Type B pancreatic cell (in vitro differentiated cells): Measurements from ENCODE around the gene EPAS1. TPM values are rescaled to one million over a fixed set of nuclear protein-coding genes. Genes with fewer than 3 reads are reported as not detected.

Experiments
- DNase-seq: peaks from one replicate; pipeline ENCODE4 v3.0.0; 2021; ENCODE audit warnings: mixed read lengths; ENCODE audit not compliant: unreplicated experiment; ENCODE audit errors: extremely low spot score
- H3K27ac Mint-ChIP-seq: 2 replicates; pipeline ENCODE4 v1.8.0; 2021; ENCODE audit warnings: mild to moderate bottlenecking, mixed read lengths
- H3K27me3 Mint-ChIP-seq: 2 replicates; pipeline ENCODE4 v1.8.0; 2021; ENCODE audit warnings: mixed read lengths
- H3K36me3 Mint-ChIP-seq: 2 replicates; pipeline ENCODE4 v1.8.0; 2021; ENCODE audit warnings: mixed read lengths
- H3K4me1 Mint-ChIP-seq: one replicate; pipeline ENCODE4 v1.8.0; 2021; ENCODE audit warnings: mixed read lengths; ENCODE audit not compliant: unreplicated experiment
- H3K4me3 Mint-ChIP-seq: 2 replicates; pipeline ENCODE4 v1.8.0; 2021; ENCODE audit warnings: mild to moderate bottlenecking, mixed read lengths
- H3K9me3 Mint-ChIP-seq: 2 replicates; pipeline ENCODE4 v1.8.0; 2021; ENCODE audit warnings: mixed read lengths
- total RNA-seq: library from RNA; stranded (reverse); gene quantifications from 2 replicates; pipeline ENCODE4 v1.2.1, GENCODE V29; 2021; ENCODE audit warnings: low replicate concordance
- TF ChIP-seq, protein P1 (sequence below): fragments of 200-600 bp; sonication (generic); conservative IDR thresholded peaks from 2 replicates; pipeline ENCODE4 v1.5.0; 2021; ENCODE audit warnings: antibody characterized with exemption, mild to moderate bottlenecking

Gene EPAS1
- total RNA-seq, 1 donor from 2014 or later = 59.8 TPM

GRCh38 chr2:46361920-46362666 lies 64.9 kb downstream of the EPAS1 start:
- peak overlapping the region; percentile 5 for H3K27ac Mint-ChIP-seq
- TF ChIP-seq, protein P1, sequence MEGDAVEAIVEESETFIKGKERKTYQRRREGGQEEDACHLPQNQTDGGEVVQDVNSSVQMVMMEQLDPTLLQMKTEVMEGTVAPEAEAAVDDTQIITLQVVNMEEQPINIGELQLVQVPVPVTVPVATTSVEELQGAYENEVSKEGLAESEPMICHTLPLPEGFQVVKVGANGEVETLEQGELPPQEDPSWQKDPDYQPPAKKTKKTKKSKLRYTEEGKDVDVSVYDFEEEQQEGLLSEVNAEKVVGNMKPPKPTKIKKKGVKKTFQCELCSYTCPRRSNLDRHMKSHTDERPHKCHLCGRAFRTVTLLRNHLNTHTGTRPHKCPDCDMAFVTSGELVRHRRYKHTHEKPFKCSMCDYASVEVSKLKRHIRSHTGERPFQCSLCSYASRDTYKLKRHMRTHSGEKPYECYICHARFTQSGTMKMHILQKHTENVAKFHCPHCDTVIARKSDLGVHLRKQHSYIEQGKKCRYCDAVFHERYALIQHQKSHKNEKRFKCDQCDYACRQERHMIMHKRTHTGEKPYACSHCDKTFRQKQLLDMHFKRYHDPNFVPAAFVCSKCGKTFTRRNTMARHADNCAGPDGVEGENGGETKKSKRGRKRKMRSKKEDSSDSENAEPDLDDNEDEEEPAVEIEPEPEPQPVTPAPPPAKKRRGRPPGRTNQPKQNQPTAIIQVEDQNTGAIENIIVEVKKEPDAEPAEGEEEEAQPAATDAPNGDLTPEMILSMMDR = no peak
- no peaks in the 10 kb centered on the region for H3K27me3 Mint-ChIP-seq
- DNase-seq = no peak
- peaks cover 10% of the 10 kb centered on the region for H3K4me1 Mint-ChIP-seq
- H3K9me3 Mint-ChIP-seq = no peaks in the 10 kb centered on the region
- no peak overlapping the region for H3K4me3 Mint-ChIP-seq
- peaks cover 18% of the 10 kb centered on the region for H3K36me3 Mint-ChIP-seq

DNA sequence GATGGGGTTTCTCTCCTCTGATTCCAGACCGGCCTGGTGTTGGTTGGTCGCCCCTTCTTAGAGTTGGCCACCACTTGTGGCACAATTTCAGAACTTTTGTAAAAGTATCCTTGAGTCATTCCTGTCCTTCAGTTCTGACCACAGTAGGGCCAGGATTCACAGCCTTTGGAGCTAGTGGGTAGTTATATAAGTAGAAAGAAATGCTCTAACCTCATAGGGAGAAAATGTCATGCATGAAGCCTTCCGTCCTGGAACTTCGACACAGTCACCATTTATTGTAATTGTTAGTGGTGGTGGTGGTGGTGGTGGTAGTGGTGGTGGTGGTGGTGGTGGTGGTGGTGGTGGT lies 65.4 kb downstream of the EPAS1 start:
- TF ChIP-seq, protein P1 = no peak
- Mint-ChIP-seq H3K4me1 (peaks cover 10% of the 10 kb centered on the region), H3K9me3 (no peaks in the 10 kb centered on the region)

DNA sequence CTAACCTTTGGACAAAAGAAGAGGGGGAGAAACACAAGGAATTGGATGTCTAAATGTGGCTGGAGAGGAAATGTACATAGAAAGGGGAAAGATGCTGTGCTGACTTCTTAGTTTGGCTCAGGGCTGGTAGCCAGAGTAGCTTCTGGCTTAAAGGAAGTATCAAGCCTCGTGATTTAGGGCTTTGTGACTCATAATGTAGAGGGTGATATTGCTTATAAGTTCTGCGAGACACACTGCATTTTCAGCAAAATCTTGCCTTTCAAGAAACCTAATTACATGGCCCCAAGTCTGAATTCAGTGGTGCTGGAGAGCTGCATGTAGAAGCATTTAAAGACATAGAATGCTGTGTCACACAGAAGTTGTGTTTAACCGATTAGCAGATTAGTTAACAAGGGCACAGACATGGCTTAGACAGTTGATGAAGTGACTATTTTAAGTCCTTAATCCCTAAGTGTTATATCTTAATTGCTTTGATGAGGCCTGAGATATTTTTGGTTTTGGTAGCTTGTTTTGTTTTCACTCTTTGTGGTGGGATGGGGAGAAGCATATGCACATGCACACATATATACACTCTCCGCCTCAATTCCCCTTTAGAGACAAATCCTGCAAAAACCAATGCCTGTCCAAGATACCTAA lies 66.4 kb downstream of the EPAS1 start:
- Mint-ChIP-seq H3K27me3 (no peaks in the 10 kb centered on the region), H3K27ac (peak overlapping the region; percentile 26), H3K9me3 (no peaks in the 10 kb centered on the region), H3K36me3 (peaks cover 12% of the 10 kb centered on the region), H3K4me3 (no peak overlapping the region), H3K4me1 (peaks cover 18% of the 10 kb centered on the region)
- no peak for DNase-seq
- TF ChIP-seq, protein P1 = no peak

More for the DNA sequence above, 65.4 kb downstream of the EPAS1 start:
- Mint-ChIP-seq H3K36me3 (peaks cover 14% of the 10 kb centered on the region), H3K27ac (no peak overlapping the region), H3K4me3 (no peak overlapping the region), H3K27me3 (no peaks in the 10 kb centered on the region)
- no peak for DNase-seq

DNA sequence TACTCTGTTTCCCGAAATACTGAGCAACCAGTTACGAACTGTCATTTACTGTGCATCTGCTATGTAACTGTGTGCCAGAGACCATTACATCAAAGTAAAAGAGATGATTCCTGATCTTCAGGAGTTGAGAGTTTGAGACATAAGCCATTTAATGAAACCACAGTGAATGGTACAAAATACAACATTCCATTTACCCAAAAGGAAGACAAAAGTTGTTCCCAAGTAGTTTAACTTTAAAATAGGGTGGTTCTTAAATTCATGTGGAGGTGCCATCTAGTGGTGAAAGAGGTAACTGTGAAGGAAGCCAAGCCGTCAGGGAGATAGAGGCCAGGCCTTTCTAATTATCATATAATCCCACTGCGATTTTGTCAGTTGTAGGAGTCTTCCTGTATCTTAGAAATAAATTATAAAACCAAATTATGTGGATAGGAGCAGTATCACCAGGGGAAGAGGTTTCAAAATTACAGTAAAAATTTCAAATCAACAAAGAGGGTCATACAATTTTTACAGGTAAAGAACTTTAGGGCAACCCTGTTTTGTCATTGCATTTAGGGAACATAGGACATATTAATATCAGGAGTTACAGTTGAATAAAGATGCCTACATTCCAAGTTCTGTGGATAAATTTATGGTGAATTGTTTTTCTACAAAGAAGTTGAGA lies 67.7 kb downstream of the EPAS1 start:
- DNase-seq = no peak
- H3K27me3 Mint-ChIP-seq = no peaks in the 10 kb centered on the region
- no peak overlapping the region for H3K4me3 Mint-ChIP-seq
- H3K36me3 Mint-ChIP-seq = peaks cover 4% of the 10 kb centered on the region
- H3K27ac Mint-ChIP-seq = peak overlapping the region; percentile 3
- H3K4me1 Mint-ChIP-seq = peaks cover 18% of the 10 kb centered on the region
- TF ChIP-seq, protein P1 = peak; percentile 94
- H3K9me3 Mint-ChIP-seq = no peaks in the 10 kb centered on the region

DNA sequence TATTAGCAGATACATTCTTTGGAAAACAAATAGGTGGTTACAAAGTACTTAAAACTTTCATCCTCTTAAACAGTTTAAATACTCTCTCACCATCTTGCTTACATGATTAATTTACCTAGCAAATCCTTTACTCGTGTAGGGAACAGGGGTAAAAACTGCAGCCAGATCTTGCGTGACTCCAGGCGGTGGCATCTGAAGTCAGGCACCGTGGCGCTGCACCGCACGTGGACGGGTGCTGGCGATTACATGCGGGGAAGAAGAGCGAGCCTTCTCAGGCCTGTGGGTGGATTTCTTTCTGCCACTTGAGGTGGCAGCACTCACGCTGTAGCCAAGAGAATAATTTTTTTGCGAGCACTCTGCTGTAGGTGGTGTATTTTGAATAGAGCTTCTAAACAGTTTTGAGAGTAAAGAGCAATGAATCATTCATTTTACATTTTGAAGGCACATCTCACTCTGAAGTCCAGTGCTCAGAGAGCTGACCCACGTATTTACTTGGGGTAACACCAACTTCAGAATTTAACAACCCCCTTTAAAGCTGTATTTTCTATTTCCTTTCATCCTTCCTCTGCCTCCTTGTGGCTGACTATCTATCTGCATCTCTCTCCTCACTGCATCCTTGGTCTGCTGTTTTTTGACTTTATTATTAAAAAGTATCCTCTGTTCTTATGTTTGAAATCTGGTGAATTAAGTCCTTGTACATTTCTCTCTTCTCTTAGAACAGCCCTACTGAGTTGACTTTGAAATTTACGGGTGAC lies 68.9 kb downstream of the EPAS1 start:
- Mint-ChIP-seq H3K4me3 (no peak overlapping the region), H3K36me3 (peaks cover 6% of the 10 kb centered on the region), H3K27ac (no peak overlapping the region), H3K9me3 (no peaks in the 10 kb centered on the region), H3K4me1 (peaks cover 18% of the 10 kb centered on the region), H3K27me3 (no peaks in the 10 kb centered on the region)
- TF ChIP-seq, protein P1 = peak; percentile 72
- DNase-seq = no peak
